Lower lobe of right lung (tissue), 2 donors: ENCODE measurements around the gene ZDHHC4. TPM values are rescaled to one million over a fixed set of nuclear protein-coding genes. Genes with fewer than 3 reads are reported as not detected.
A peak's percentile ranks its signal among the peaks of the same experiment; 100 is the strongest.

Experiments
- ATAC-seq, 2 donors: fragments of 200-7000 bp; cut with Tn5 transposase; one replicate each; pipeline ENCODE4 v1.9.1; 2020 to 2022; ENCODE audit warnings: mild to moderate bottlenecking in 2 of 2, moderate library complexity in 2 of 2
- DNase-seq: peaks from one replicate; pipeline ENCODE4 v3.0.0-alpha.2; 2020
- H3K27ac ChIP-seq: fragments of 200-600 bp; one replicate; pipeline ENCODE4 v1.8.0; 2022
- H3K27me3 ChIP-seq: fragments of 200-600 bp; one replicate; pipeline ENCODE4 v1.8.0; 2022; ENCODE audit warnings: low read depth
- H3K36me3 ChIP-seq: fragments of 200-600 bp; one replicate; pipeline ENCODE4 v1.8.0; 2022; ENCODE audit warnings: mild to moderate bottlenecking
- H3K4me1 ChIP-seq: fragments of 200-600 bp; one replicate; pipeline ENCODE4 v1.8.0; 2022
- H3K4me3 ChIP-seq: fragments of 200-600 bp; one replicate; pipeline ENCODE4 v1.8.0; 2022; ENCODE audit warnings: mild to moderate bottlenecking
- H3K9me3 ChIP-seq: fragments of 200-600 bp; one replicate; pipeline ENCODE4 v1.8.0; 2022
- intact Hi-C: fragments of 100-400 bp; cut with DNase I; formaldehyde crosslinking; loops from one replicate; pipeline ENCODE4 v1.11.0; 2022
- total RNA-seq: library from RNA; stranded (reverse); fragmentation: NEBNext Ultra II Directional; extraction: Animal tissue kit (Norgen Biotek cat#: 25700); gene quantifications from one replicate; pipeline ENCODE4 v1.2.1, GENCODE V29; 2021
- TF ChIP-seq, protein P1 (sequence below): fragments of 200-600 bp; IDR thresholded peaks from one replicate; pipeline ENCODE4 v1.8.0; 2022; ENCODE audit warnings: antibody characterized with exemption, mild to moderate bottlenecking
- donor health status: DM: no; HTN: yes; CAD: no; lungs with severe emphysema.

ZDHHC4 gene
- total RNA-seq, 1 donor from 2014 or later, result 41.8 TPM

DNA sequence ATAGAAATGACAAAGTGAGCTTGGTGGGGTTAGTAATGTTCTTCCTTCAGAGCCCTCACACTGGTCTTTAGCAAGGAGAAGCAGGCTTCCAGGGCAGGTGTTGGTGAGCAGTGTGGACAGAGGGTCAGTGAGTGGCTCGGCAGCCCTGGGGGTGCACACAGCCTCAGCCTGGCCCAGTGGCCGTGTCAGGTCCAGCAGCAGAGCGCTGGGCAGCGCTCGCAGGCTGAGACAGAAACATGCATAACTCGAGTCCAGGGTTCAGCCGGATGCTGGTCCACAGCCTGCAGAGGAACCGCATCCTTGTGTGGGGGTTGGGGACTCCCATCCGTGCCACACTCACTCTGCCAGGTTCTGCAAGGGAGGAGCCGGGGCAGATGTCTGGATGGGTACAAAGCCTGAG, 27.2 kb downstream of the ZDHHC4 start:
- H3K27me3 ChIP-seq, result no peaks in the 10 kb centered on the region
- TF ChIP-seq, protein P1, sequence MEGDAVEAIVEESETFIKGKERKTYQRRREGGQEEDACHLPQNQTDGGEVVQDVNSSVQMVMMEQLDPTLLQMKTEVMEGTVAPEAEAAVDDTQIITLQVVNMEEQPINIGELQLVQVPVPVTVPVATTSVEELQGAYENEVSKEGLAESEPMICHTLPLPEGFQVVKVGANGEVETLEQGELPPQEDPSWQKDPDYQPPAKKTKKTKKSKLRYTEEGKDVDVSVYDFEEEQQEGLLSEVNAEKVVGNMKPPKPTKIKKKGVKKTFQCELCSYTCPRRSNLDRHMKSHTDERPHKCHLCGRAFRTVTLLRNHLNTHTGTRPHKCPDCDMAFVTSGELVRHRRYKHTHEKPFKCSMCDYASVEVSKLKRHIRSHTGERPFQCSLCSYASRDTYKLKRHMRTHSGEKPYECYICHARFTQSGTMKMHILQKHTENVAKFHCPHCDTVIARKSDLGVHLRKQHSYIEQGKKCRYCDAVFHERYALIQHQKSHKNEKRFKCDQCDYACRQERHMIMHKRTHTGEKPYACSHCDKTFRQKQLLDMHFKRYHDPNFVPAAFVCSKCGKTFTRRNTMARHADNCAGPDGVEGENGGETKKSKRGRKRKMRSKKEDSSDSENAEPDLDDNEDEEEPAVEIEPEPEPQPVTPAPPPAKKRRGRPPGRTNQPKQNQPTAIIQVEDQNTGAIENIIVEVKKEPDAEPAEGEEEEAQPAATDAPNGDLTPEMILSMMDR, result no peak
- peaks cover 91% of the 10 kb centered on the region for H3K36me3 ChIP-seq
- intact Hi-C loops, result no loop called here
- no peak overlapping the region for H3K27ac ChIP-seq
- ATAC-seq, result no peak
- H3K9me3 ChIP-seq, result no peaks in the 10 kb centered on the region
- no peak for DNase-seq
- no peaks in the 10 kb centered on the region for H3K4me1 ChIP-seq
- no peak overlapping the region for H3K4me3 ChIP-seq

DNA sequence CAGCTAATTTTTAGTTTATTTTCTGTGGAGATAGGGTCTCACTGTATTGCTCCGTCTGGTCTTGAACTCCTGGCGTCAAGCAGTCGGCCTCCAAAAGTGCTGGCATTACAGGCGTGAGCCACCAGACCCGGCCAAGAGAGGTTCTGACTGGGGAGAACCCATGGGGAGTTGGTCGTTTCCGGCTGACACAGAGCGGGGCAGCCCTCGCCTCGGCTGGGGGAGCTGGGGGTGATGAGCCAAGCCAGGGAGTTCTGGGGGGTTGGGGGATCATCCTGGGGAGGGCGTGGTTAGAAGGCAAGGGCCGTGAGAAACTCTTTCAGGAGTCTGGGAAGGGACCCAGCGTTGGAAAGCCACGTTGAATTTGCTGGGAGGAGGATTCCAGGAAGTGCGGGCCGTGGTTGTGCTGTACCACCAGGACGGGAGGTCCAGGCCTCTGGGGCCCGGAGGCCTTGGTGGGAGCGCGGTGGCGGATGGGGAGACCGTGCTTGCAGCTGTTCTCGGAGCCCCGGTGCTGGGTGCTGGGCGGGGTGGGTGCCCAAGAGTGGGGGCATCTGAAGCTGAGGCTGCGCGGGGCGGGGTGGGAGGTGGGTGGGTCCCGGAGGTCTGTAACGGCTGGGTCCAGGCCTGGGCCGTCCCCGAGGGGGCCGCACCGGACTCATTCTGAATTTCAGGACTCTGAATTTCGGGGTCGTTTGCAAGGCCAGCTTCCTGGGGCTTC, 29.8 kb downstream of the ZDHHC4 start:
- Histone ChIP-seq H3K27me3 (no peaks in the 10 kb centered on the region), H3K36me3 (peaks cover 65% of the 10 kb centered on the region), H3K9me3 (no peaks in the 10 kb centered on the region), H3K4me3 (no peak overlapping the region), H3K4me1 (no peaks in the 10 kb centered on the region), H3K27ac (no peak overlapping the region)
- DNase-seq (no peak), ATAC-seq (peak; percentile 9 to 11)
- TF ChIP-seq, protein P1, result no peak
- intact Hi-C loops, result no loop called here

DNA sequence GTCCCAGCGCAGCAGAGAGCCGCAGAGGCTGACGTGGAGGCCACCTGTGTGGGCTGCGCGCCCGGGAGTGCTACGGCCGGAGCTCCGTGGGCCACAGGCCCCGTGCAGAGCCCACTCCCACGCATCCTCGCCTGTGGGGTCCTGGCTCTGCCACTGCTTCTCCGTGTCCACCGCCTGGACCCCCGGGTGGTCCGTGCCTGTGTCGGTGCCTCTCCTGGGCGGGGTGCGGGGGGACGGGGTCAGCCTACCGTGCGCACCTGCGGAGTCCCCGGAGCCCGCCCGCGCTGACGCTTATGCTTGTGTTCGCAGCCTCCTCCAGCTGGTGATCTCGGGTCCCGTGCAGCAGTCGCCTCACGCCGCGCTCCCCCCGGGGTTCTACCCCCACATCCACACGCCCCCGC, 30.4 kb downstream of the ZDHHC4 start:
- Histone ChIP-seq H3K36me3 (peaks cover 60% of the 10 kb centered on the region), H3K4me1 (no peaks in the 10 kb centered on the region), H3K27ac (no peak overlapping the region), H3K27me3 (no peaks in the 10 kb centered on the region), H3K9me3 (no peaks in the 10 kb centered on the region), H3K4me3 (no peak overlapping the region)
- intact Hi-C loops, result no loop called here
- peak; percentile 15 to 36 for ATAC-seq
- DNase-seq, result no peak
- TF ChIP-seq, protein P1, result no peak

DNA sequence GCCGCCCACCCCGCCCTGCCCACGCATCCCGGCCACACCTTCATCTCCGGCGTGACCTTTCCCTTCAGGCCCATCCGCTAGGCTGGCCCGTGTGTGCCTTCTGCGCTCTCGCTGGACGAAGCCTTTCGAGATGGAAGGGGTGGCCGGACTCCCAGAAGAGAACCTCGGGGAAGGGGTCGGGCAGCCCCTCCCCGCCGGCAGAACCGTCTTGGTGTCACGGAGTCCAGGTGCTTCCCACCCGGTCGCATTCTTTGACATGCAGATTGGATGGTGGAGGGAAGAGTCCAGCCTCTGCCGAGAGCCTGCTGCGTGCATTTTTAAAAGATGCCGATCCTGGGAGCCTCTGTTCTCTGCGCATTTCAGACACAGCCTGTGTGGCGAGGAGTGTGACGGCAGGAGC, 30.8 kb downstream of the ZDHHC4 start:
- H3K4me3 ChIP-seq, result no peak overlapping the region
- DNase-seq, result no peak
- ATAC-seq, result no peak
- H3K27me3 ChIP-seq, result no peaks in the 10 kb centered on the region
- no peak overlapping the region for H3K27ac ChIP-seq
- H3K36me3 ChIP-seq, result peaks cover 56% of the 10 kb centered on the region
- intact Hi-C loops, result no loop called here
- TF ChIP-seq, protein P1, result no peak
- no peaks in the 10 kb centered on the region for H3K9me3 ChIP-seq
- H3K4me1 ChIP-seq, result no peaks in the 10 kb centered on the region

DNA sequence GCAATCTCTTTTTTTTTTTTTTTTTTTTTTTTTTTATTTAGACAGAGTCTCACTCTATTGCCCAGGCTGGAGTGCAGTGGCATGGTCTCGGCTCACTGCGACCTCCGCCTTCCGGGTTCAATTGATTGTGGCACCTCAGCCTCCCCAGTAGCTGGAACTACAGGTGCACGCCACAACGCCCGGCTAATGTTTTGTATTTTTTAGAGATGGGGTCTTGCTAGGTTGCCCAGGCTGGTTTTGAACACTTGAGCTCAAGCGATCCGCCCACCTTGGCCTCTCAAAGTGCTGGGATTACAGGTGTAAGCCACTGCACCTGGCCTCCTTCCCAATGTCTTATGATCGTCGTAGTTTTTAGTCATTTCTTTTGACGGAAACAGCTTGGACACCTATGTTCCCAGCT, 31.5 kb downstream of the ZDHHC4 start:
- DNase-seq (no peak), ATAC-seq (no peak)
- no peak overlapping the region for H3K4me3 ChIP-seq
- H3K36me3 ChIP-seq, result peaks cover 49% of the 10 kb centered on the region
- TF ChIP-seq, protein P1, result no peak
- H3K4me1 ChIP-seq, result no peaks in the 10 kb centered on the region
- H3K27me3 ChIP-seq, result no peaks in the 10 kb centered on the region
- intact Hi-C loops, result no loop called here
- H3K9me3 ChIP-seq, result no peaks in the 10 kb centered on the region
- no peak overlapping the region for H3K27ac ChIP-seq
